T-helper 1 cell treated with Interleukin-12 subunit alpha and Interleukin-12 subunit beta and Interleukin-4 antibody, amounts not matched to agents 30 ng/mL and 1 ng/mL, for 36 hours (primary cell): ENCODE measurements around the gene HLA-DRB1. TPM values are rescaled to one million over a fixed set of nuclear protein-coding genes. Genes with fewer than 3 reads are reported as not detected.
"Not testable (repeated sequence)": the region's sequence is repeated elsewhere in the genome, so short reads cannot be mapped to it uniquely, and the experiment has no call there.

Source experiments
- intact Hi-C: fragments of 100-400 bp; cut with micrococcal nuclease; formaldehyde crosslinking; loops from one replicate; pipeline ENCODE4 v1.15.1; 2024
- total RNA-seq: library from RNA; stranded (reverse); gene quantifications from 2 replicates; pipeline ENCODE4 v1.2.3, GENCODE V29; 2022

HLA-DRB1 gene
- total RNA-seq, 1 donor from 2014 or later = 173 TPM

GRCh38 chr6:32565511-32565910 lies 24.1 kb downstream of the HLA-DRB1 start:
- intact Hi-C loops = no loop called here

GRCh38 chr6:32562940-32563339 lies 26.7 kb downstream of the HLA-DRB1 start:
- intact Hi-C loops = no loop called here

- intact Hi-C loops = loop anchor here (1.0 kb wide), 1 partner anchor 36 kb away; no protein-coding TSS in a partner anchor
Measured at GRCh38 chr6:32559747-32560146, 29.9 kb downstream of the HLA-DRB1 start.

GRCh38 chr6:32558426-32559057 lies 31.1 kb downstream of the HLA-DRB1 start:
- intact Hi-C loops = loop anchor here (1.0 kb wide), 1 partner anchor 35 kb away; no protein-coding TSS in a partner anchor

GRCh38 chr6:32554116-32554965 lies 35.3 kb downstream of the HLA-DRB1 start:
- intact Hi-C loops = no loop called here

- intact Hi-C loops = no loop called here
Measured at GRCh38 chr6:32553037-32553742, 36.5 kb downstream of the HLA-DRB1 start.

GRCh38 chr6:32551410-32551809 lies 38.2 kb downstream of the HLA-DRB1 start:
- intact Hi-C loops = no loop called here

GRCh38 chr6:32539839-32540238 lies 49.8 kb downstream of the HLA-DRB1 start:
- intact Hi-C loops = loop anchor here (1.0 kb wide), 1 partner anchor 39 kb away; no protein-coding TSS in a partner anchor

- intact Hi-C loops = not testable (repeated sequence)
Measured at GRCh38 chr6:32530431-32530793, 59.2 kb downstream of the HLA-DRB1 start.

- intact Hi-C loops = loop anchor here (2.0 kb wide), 1 partner anchor 47 kb away; no protein-coding TSS in a partner anchor
Measured at GRCh38 chr6:32529697-32530430, 59.8 kb downstream of the HLA-DRB1 start, which contains the start of gene HLA-DRB5. Gene HLA-DRB5, minus strand, starts transcription at chr6:32530287. Its CDS starts 63 bp downstream, at chr6:32530224.

Other genes starting within 250 kb of the HLA-DRB1 start
- not detected in 2 replicates for gene TSBP1, start 217.9 kb downstream of the HLA-DRB1 start, total RNA-seq
- gene BTNL2, start 182.7 kb downstream of the HLA-DRB1 start, total RNA-seq = not detected in 2 replicates
- gene HLA-DRA, start 150.0 kb downstream of the HLA-DRB1 start, total RNA-seq = 240 and 242 TPM in 2 replicates
- 80.1 and 94.3 TPM in 2 replicates for gene HLA-DRB5, start 59.6 kb downstream of the HLA-DRB1 start, total RNA-seq
- 89.6 and 89.7 TPM in 2 replicates for gene HLA-DQA1, start 47.6 kb upstream of the HLA-DRB1 start, total RNA-seq
- 20.1 and 27.5 TPM in 2 replicates for gene HLA-DQB1, start 76.8 kb upstream of the HLA-DRB1 start, total RNA-seq
- gene HLA-DQA2, start 151.5 kb upstream of the HLA-DRB1 start, total RNA-seq = 13.2 and 14.4 TPM in 2 replicates
- 7.1 and 7.7 TPM in 2 replicates for gene HLA-DQB2, start 173.7 kb upstream of the HLA-DRB1 start, total RNA-seq
- 7.3 and 8.1 TPM in 2 replicates for gene HLA-DOB, start 227.2 kb upstream of the HLA-DRB1 start, total RNA-seq
- gene TAP2, start 248.9 kb upstream of the HLA-DRB1 start, total RNA-seq = 245 and 250 TPM in 2 replicates